Naive thymus-derived CD4-positive, alpha-beta T cell (primary cell): ENCODE measurements around the gene KCNH6. TPM values are rescaled to one million over a fixed set of nuclear protein-coding genes. Genes with fewer than 3 reads are reported as not detected.

Source experiments
- ATAC-seq: fragments of 150-1000 bp; cut with Tn5 transposase; 2 replicates; pipeline ENCODE4 v1.10.0; 2021; ENCODE audit warnings: mild to moderate bottlenecking, moderate library complexity
- CTCF ChIA-PET: fragments of 350-600 bp; sonication (Branson Sonifier 250); formaldehyde crosslinking; loops from one replicate; lab custom pipeline; 2021; ENCODE audit warnings: antibody characterized with exemption; lab: Charles Lee
- POLR2A ChIA-PET: fragments of 350-600 bp; sonication (Branson Sonifier 250); formaldehyde crosslinking; loops from one replicate; lab custom pipeline; 2021; ENCODE audit warnings: antibody characterized with exemption, inconsistent platforms; lab: Charles Lee
- DNase-seq, 9 donors: peaks; one replicate each; pipeline versions ENCODE4 v3.0.0 to v3.0.0-alpha.2; 2020 to 2022; ENCODE audit warnings: mixed read lengths in 1 of 9
- H3K27ac ChIP-seq: one replicate; pipeline ENCODE4 v1.7.0; 2013; ENCODE audit warnings: mild to moderate bottlenecking, low read depth, low read length, moderate library complexity
- H3K27me3 ChIP-seq, 2 donors: one replicate each; pipeline ENCODE4 v1.7.0; 2013; ENCODE audit warnings: low read length in 2 of 2, mild to moderate bottlenecking in 2 of 2, moderate library complexity in 2 of 2; ENCODE audit not compliant: control insufficient read depth in 2 of 2, insufficient read depth in 2 of 2
- H3K36me3 ChIP-seq, 3 experiments: 1 replicate in 2 of 3; 2 replicates in 1 of 3; pipeline ENCODE4 v1.7.0; 2013; ENCODE audit warnings: low read length in 3 of 3, mild to moderate bottlenecking in 3 of 3, moderate library complexity in 1 of 3; ENCODE audit not compliant: insufficient read depth in 3 of 3, control insufficient read depth in 2 of 3
- H3K4me1 ChIP-seq, 2 donors: one replicate each; pipeline ENCODE4 v1.7.0; 2013; ENCODE audit warnings: low read length in 2 of 2, mild to moderate bottlenecking in 2 of 2, moderate library complexity in 1 of 2; ENCODE audit not compliant: control insufficient read depth in 2 of 2, insufficient read depth in 2 of 2
- H3K4me3 ChIP-seq: 2 replicates; pipeline ENCODE4 v1.7.0; 2013; ENCODE audit warnings: mild to moderate bottlenecking, low read length
- H3K9me3 ChIP-seq, 3 experiments: 1 replicate in 2 of 3; 2 replicates in 1 of 3; pipeline ENCODE4 v1.7.0; 2013; ENCODE audit warnings: low read length in 3 of 3; ENCODE audit not compliant: control insufficient read depth in 2 of 3
- H3K27ac Mint-ChIP-seq, 9 donors: one replicate each; pipeline ENCODE4 v1.8.0; 2020 to 2022; ENCODE audit warnings: mixed read lengths in 9 of 9, mild to moderate bottlenecking in 8 of 9, moderate library complexity in 5 of 9, inconsistent platforms in 2 of 9
- H3K27me3 Mint-ChIP-seq, 5 donors: one replicate each; pipeline ENCODE4 v1.8.0; 2021 to 2022; ENCODE audit warnings: mixed read lengths in 5 of 5, mild to moderate bottlenecking in 1 of 5
- H3K36me3 Mint-ChIP-seq, 5 donors: one replicate each; pipeline ENCODE4 v1.8.0; 2020 to 2022; ENCODE audit warnings: mixed read lengths in 5 of 5, mild to moderate bottlenecking in 3 of 5, inconsistent platforms in 1 of 5
- H3K4me1 Mint-ChIP-seq, 7 donors: one replicate each; pipeline ENCODE4 v1.8.0; 2020 to 2022; ENCODE audit warnings: mixed read lengths in 7 of 7, mild to moderate bottlenecking in 3 of 7, inconsistent platforms in 1 of 7
- H3K4me3 Mint-ChIP-seq, 10 donors: one replicate each; pipeline ENCODE4 v1.8.0; 2020 to 2022; ENCODE audit warnings: mild to moderate bottlenecking in 10 of 10, mixed read lengths in 10 of 10, moderate library complexity in 6 of 10, inconsistent platforms in 2 of 10
- H3K9me3 Mint-ChIP-seq, 11 donors: one replicate each; pipeline ENCODE4 v1.8.0; 2020 to 2022; ENCODE audit warnings: mixed read lengths in 11 of 11, mild to moderate bottlenecking in 4 of 11, inconsistent platforms in 1 of 11, moderate library complexity in 1 of 11
- intact Hi-C, 2 donors: fragments of 100-400 bp; cut with micrococcal nuclease; formaldehyde crosslinking; loops; one replicate each; pipeline ENCODE4 v1.15.1; 2023
- polyA plus RNA-seq, 2 donors: library from polyadenylated mRNA; unstranded; fragments of 300-500 nt; fragmentation: Illumina TruSeq; gene quantifications; one replicate each; pipeline ENCODE4 v1.2.3, GENCODE V29; 2021
- total RNA-seq, 6 experiments: library from RNA in 5 of 6; stranded (reverse) in 5 of 6; gene quantifications; 1 replicate in 5 of 6; 2 replicates in 1 of 6; pipeline ENCODE4 v1.2.3 and lab custom pipeline; 2021 to 2026

Gene KCNH6
- total and polyA plus RNA-seq, 7 experiments from 2014 or later, result not detected

GRCh38 chr17:63497708-63498483 is 25.3 kb upstream of the KCNH6 start:
- ChIA-PET POLR2A (no interaction called here), CTCF (no interaction called here)

GRCh38 chr17:63498626-63499195 is 24.4 kb upstream of the KCNH6 start:
- Histone ChIP-seq H3K36me3 (no peaks in the 10 kb centered on the region), H3K27me3 (no peaks in the 10 kb centered on the region), H3K27ac (no peak overlapping the region), H3K9me3 (no peaks in the 10 kb centered on the region), H3K4me1 (no peaks in the 10 kb centered on the region), H3K4me3 (no peak overlapping the region)
- no peak overlapping the region for H3K4me3 Mint-ChIP-seq
- ChIA-PET CTCF (no interaction called here), POLR2A (no interaction called here)
- ATAC-seq (no peak), DNase-seq (no peak)
- H3K27ac Mint-ChIP-seq, result no peak overlapping the region
- no peaks in the 10 kb centered on the region for H3K36me3 Mint-ChIP-seq
- H3K4me1 Mint-ChIP-seq, result no peaks in the 10 kb centered on the region
- peaks cover 0 to 1% (median 0%) of the 10 kb centered on the region in 11 donors for H3K9me3 Mint-ChIP-seq
- intact Hi-C loops, result no loop called here
- H3K27me3 Mint-ChIP-seq, result peaks cover 5 to 27% (median 11%) of the 10 kb centered on the region in 5 donors

More at GRCh38 chr17:63497708-63498483, 25.3 kb upstream of the KCNH6 start:
- Histone ChIP-seq H3K36me3 (no peaks in the 10 kb centered on the region), H3K4me3 (no peak overlapping the region), H3K4me1 (no peaks in the 10 kb centered on the region), H3K9me3 (no peaks in the 10 kb centered on the region), H3K27me3 (no peaks in the 10 kb centered on the region), H3K27ac (no peak overlapping the region)
- Mint-ChIP-seq H3K9me3 (peaks cover 0 to 1% (median 0%) of the 10 kb centered on the region in 11 donors), H3K4me3 (no peak overlapping the region), H3K36me3 (no peaks in the 10 kb centered on the region), H3K4me1 (no peaks in the 10 kb centered on the region), H3K27ac (no peak overlapping the region), H3K27me3 (peaks cover 5 to 21% (median 8%) of the 10 kb centered on the region in 5 donors)
- ATAC-seq, result no peak
- no peak for DNase-seq
- intact Hi-C loops, result no loop called here

DNA sequence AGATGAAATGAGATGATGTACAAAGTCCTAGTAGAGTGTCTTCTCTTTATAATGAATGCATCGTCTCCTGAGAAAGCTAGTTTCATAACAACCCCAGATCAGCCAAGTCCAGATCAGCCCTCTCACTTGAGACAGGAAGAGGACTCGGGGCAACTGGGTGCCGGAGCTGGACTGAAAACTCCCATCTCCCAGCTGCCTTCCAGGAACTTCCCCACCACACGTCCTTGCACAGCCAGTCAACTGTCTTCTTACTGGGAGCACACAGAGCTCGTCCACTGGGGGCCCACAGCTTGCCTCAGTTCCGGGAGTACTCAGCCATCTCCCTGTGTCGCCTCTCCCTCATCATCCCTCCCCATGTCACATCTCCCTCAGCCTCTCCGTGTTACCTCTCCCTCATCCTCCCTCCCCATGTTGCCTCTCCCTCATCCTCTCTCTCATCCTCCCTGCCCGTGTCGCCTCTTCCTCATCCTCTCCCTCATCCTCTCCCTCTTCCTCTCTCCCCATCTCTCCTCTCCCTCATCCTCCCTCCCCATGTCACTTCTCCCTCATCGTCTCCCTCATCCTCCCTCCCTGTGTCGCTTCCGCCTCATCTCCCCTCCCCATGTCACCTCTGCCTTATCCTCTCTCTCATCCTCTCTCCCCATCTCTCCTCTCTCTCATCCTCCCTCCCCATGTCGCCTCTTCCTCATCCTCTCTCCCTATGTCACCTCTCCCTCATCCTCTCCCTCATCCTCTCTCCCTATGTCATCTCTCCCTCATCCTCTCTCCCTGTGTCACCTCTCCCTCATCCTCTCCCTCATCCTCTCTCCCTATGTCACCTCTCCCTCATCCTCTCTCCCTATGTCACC is 22.4 kb upstream of the KCNH6 start:
- Mint-ChIP-seq H3K27ac (no peak overlapping the region), H3K9me3 (peaks cover 0 to 5% (median 1%) of the 10 kb centered on the region in 11 donors), H3K4me1 (no peaks in the 10 kb centered on the region), H3K36me3 (no peaks in the 10 kb centered on the region), H3K4me3 (no peak overlapping the region), H3K27me3 (peaks cover 9 to 44% (median 26%) of the 10 kb centered on the region in 5 donors)
- POLR2A ChIA-PET, result no interaction called here
- Histone ChIP-seq H3K9me3 (peaks cover 0 to 5% (median 0%) of the 10 kb centered on the region in 3 experiments), H3K27me3 (no peaks in the 10 kb centered on the region), H3K36me3 (no peaks in the 10 kb centered on the region), H3K27ac (no peak overlapping the region), H3K4me3 (no peak overlapping the region), H3K4me1 (no peaks in the 10 kb centered on the region)
- CTCF ChIA-PET, result interaction anchor here (0.6 kb wide), 1 partner anchor 181 kb away, joined by 3 read pairs; no protein-coding TSS in a partner anchor
- no peak for ATAC-seq
- intact Hi-C loops, result loop anchor here in 1 of 2 donors (10.0 kb wide), 1 partner anchor 56 kb away; the partner anchor contains the start of gene CYB561
- DNase-seq, result no peak

- no peak overlapping the region for H3K27ac Mint-ChIP-seq
- no peaks in the 10 kb centered on the region for H3K4me1 Mint-ChIP-seq
- Histone ChIP-seq H3K4me3 (no peak overlapping the region), H3K27ac (no peak overlapping the region), H3K9me3 (peaks cover 0 to 5% (median 0%) of the 10 kb centered on the region in 3 experiments), H3K36me3 (no peaks in the 10 kb centered on the region), H3K4me1 (no peaks in the 10 kb centered on the region), H3K27me3 (no peaks in the 10 kb centered on the region)
- ATAC-seq (no peak), DNase-seq (no peak)
- CTCF ChIA-PET, result no interaction called here
- H3K36me3 Mint-ChIP-seq, result no peaks in the 10 kb centered on the region
- intact Hi-C loops, result loop anchor here in 1 of 2 donors (10.0 kb wide), 1 partner anchor 59 kb away; the partner anchor contains the start of gene CYB561
- H3K27me3 Mint-ChIP-seq, result peaks cover 11 to 50% (median 27%) of the 10 kb centered on the region in 5 donors
- H3K4me3 Mint-ChIP-seq, result no peak overlapping the region
- H3K9me3 Mint-ChIP-seq, result peaks cover 0 to 6% (median 1%) of the 10 kb centered on the region in 11 donors
- POLR2A ChIA-PET, result no interaction called here
Observed at GRCh38 chr17:63503341-63503705, 19.8 kb upstream of the KCNH6 start.

GRCh38 chr17:63504261-63504660 is 18.9 kb upstream of the KCNH6 start:
- intact Hi-C loops, result loop anchor here in 1 of 2 donors (10.0 kb wide), 1 partner anchor 59 kb away; the partner anchor contains the start of gene CYB561
- Histone ChIP-seq H3K27ac (no peak overlapping the region), H3K4me1 (no peaks in the 10 kb centered on the region), H3K27me3 (no peaks in the 10 kb centered on the region), H3K9me3 (peaks cover 0 to 5% (median 0%) of the 10 kb centered on the region in 3 experiments), H3K4me3 (no peak overlapping the region), H3K36me3 (no peaks in the 10 kb centered on the region)
- ChIA-PET POLR2A (no interaction called here), CTCF (no interaction called here)
- Mint-ChIP-seq H3K36me3 (no peaks in the 10 kb centered on the region), H3K27me3 (peaks cover 11 to 53% (median 31%) of the 10 kb centered on the region in 5 donors), H3K4me3 (no peak overlapping the region), H3K4me1 (no peaks in the 10 kb centered on the region), H3K27ac (no peak overlapping the region), H3K9me3 (peaks cover 0 to 6% (median 2%) of the 10 kb centered on the region in 11 donors)
- ATAC-seq (no peak), DNase-seq (no peak)

- Histone ChIP-seq H3K4me1 (no peaks in the 10 kb centered on the region), H3K27ac (no peak overlapping the region), H3K4me3 (no peak overlapping the region), H3K9me3 (peaks cover 0 to 5% (median 0%) of the 10 kb centered on the region in 3 experiments), H3K36me3 (no peaks in the 10 kb centered on the region), H3K27me3 (no peaks in the 10 kb centered on the region)
- Mint-ChIP-seq H3K9me3 (peaks cover 0 to 6% (median 2%) of the 10 kb centered on the region in 11 donors), H3K4me3 (no peak overlapping the region), H3K27me3 (peaks cover 11 to 52% (median 30%) of the 10 kb centered on the region in 5 donors), H3K36me3 (no peaks in the 10 kb centered on the region), H3K4me1 (no peaks in the 10 kb centered on the region), H3K27ac (no peak overlapping the region)
- CTCF ChIA-PET, result no interaction called here
- DNase-seq, result no peak
- ATAC-seq, result no peak
- POLR2A ChIA-PET, result no interaction called here
- intact Hi-C loops, result loop anchor here in 1 of 2 donors (10.0 kb wide), 1 partner anchor 61 kb away; the partner anchor contains the start of gene CYB561
Observed at GRCh38 chr17:63505341-63505740, 17.8 kb upstream of the KCNH6 start.
